H4 (cell line): Measurements from ENCODE around the gene REXO4. TPM values are rescaled to one million over a fixed set of nuclear protein-coding genes. Genes with fewer than 3 reads are reported as not detected.
A peak's percentile ranks its signal among the peaks of the same experiment; 100 is the strongest.
"Not testable (repeated sequence)": the region's sequence is repeated elsewhere in the genome, so short reads cannot be mapped to it uniquely, and the experiment has no call there.

Experiments
- DNase-seq: peaks from one replicate; pipeline ENCODE4 v3.0.0-alpha.2; 2015; ENCODE audit warnings: low spot score
- total RNA-seq: library from RNA; depleted of rRNA; stranded (reverse); fragments of >200 nt; shearing (Covaris generic); gene quantifications from 2 replicates; pipeline ENCODE4 v1.2.3, GENCODE V29; 2014

REXO4 gene
- total RNA-seq, 1 experiment from 2014 or later = 11.5 TPM

GRCh38 chr9:133421615-133422542 is 4.1 kb upstream of the REXO4 start, which contains the start of gene ADAMTS13:
TSS of gene ADAMTS13 (plus strand) at chr9:133422367. CDS start at chr9:133422444, 77 bp downstream.
- no peak for DNase-seq

GRCh38 chr9:133420392-133420827 is 2.6 kb upstream of the REXO4 start:
- no peak for DNase-seq

GRCh38 chr9:133419005-133419404 is 1.2 kb upstream of the REXO4 start:
- no peak for DNase-seq

DNA sequence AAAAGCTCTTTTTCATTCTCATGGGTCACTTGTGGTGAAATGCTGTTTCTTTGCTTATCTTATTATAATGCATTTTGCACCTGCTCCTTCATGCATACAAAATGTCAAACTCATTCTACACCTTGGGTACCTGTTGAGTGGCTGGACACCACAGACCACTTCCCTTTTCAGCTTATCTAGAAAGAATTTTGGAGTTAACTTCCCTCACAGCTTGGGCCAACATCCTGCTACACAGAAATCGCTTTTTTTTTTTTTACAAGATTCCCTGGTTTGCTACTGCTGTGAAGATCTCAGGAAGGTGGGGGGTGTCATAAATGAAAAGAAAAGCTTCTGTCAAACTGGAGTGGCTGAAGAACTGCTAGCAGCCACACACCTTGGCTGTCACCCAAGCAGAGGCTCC is 2.6 kb downstream of the REXO4 start:
- no peak for DNase-seq

- no peak for DNase-seq
These were observed 9.8 kb downstream of the REXO4 start for GRCh38 chr9:133408042-133408441.

GRCh38 chr9:133406480-133407307 is 11.1 kb downstream of the REXO4 start:
- peak; percentile 63 for DNase-seq

DNA sequence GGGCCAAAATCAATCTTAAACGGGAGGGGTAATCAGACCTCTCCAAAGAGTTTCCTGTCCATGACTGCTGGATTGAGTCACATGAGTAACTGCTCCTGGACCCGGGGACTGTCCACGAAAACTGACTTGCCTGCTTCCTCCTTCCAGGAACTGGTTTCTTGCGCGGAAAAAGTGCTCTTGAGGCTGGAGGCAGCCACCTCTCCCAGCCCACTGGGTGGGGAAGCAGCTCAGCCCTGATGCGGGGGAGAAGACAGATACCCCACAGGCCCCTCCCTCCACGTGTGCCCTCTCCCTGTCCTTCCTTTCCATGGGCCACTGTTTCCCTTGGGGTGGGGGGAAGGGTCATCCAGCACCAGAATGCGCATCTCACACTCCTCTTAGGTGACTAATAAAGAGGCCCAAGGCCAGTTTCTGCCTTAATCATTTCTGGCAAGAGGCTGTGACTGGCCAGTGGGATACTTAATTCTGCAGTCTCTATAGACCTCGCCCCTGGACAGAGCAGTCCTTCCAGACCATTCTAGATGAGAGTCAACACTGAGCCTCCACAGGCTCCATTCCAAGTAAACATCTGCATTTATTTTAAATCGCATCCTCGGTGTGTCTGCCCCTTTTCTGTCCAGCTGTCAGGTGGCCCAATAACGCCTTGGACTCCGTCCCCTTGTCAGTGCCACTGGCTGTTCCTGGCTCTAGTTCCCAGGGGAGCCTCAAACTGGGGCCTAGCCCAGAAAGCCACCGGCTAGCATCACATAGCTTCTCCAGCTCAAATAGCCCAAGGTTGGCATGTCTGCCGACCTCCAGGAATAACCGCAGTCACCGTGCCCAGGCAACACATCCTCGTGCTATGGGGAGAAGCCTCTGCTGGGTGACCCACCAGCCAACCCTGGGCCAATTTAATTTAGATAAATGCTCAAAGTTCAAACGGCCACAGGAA is 12.0 kb downstream of the REXO4 start:
- DNase-seq = no peak

DNA sequence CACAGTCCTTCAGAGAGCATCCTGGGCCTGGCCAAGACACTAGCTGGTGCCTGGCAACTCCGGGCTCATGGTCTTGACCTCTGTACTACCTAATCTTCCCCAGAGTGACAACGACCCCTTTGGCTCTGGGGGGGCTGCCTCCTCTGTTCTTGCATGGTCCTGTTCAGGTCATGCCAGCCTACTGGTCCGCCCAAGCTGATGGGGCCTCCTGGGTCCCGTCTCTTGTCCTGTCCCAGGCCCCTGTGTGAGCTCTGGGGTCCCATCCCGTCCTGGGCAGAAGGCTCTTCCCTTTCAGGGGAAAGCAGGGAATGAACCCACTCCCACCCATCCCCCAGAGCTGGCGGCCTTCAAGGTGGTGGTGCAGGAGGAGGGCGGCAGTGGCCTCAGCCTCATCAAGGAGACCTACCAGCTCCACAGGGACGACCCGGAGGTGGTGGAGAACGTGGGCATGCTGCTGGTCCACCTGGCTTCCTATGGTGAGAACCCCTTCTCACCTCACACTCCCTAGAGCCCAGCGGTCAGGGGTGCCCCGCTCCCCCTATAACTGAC is 13.3 kb downstream of the REXO4 start:
- no peak for DNase-seq

- no peak for DNase-seq
These were observed 13.9 kb downstream of the REXO4 start for GRCh38 chr9:133403766-133404453.

- no peak for DNase-seq
These were observed 15.1 kb downstream of the REXO4 start for GRCh38 chr9:133402689-133403088.

DNA sequence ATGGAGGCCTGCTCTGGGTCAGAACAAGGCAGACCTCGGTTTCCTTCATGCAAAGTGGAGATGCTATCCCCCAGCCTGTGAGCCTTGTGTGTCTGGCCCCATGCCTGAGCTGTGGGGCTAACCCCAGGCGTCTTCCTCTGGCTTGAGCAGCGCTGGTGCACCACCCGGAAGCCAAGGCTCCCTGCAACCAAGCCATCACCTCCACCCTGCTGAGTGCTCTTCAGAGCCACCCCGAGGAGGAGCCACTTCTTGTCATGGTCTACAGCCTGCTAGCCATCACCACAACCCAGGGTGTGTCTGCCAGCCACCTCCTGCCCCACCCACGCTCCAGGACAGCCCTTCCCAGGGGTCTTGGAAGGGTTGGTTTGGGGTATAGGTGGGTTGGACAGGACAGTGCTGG is 16.2 kb downstream of the REXO4 start:
- DNase-seq = no peak

DNA sequence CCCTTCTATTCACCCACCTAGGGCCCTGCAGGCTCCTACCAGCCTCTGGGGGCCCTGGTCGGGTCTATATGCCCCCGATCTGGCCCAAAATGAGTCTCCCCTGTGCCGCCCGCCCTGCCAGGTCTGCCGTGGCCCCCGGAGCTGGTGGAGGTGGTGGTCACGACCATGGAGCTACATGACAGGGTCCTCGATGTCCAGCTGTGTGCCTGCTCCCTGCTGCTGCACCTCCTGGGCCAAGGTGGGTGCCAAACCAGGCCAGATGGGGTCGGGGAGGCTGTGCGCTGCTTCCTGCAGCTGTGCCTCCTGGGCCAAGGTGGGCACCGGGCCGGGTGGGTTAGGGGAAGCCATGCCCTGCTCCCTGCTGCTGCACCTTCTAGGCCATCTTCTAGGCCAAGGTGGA is 17.5 kb downstream of the REXO4 start:
- no peak for DNase-seq

GRCh38 chr9:133397895-133398294 is 19.9 kb downstream of the REXO4 start:
- DNase-seq = no peak

- no peak for DNase-seq
These were observed 20.4 kb downstream of the REXO4 start for GRCh38 chr9:133397370-133397769.

- no peak for DNase-seq
These were observed 20.9 kb downstream of the REXO4 start for GRCh38 chr9:133396952-133397351.

DNA sequence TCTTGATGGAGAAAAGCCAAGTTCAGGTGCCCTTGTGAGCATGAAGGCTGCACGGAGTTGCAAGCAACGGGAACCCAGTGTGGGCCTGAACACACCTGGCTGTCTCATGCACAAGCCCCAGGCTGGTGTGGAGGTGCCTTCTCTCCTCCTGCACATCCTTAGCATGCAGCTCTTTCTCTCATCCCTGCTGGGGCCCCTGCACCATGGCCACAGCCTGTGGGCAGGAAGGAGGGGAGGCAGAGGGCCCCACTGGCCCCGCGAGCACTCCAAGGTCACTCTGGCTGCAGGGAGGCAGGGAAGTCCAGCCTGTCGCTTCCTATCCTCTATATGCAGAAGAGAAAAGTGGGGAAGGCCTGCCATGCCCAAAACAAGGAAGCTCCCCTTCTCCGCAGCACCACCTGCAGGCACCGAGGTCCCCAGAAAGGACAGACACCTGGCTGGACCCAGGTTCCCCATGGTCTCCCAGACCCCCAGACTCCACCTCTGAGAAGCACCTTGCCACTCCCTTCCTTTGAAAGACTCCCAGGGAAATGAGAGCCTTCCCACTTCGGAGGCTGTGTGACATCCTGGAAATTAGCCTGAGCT is 23.0 kb downstream of the REXO4 start:
- DNase-seq = no peak

DNA sequence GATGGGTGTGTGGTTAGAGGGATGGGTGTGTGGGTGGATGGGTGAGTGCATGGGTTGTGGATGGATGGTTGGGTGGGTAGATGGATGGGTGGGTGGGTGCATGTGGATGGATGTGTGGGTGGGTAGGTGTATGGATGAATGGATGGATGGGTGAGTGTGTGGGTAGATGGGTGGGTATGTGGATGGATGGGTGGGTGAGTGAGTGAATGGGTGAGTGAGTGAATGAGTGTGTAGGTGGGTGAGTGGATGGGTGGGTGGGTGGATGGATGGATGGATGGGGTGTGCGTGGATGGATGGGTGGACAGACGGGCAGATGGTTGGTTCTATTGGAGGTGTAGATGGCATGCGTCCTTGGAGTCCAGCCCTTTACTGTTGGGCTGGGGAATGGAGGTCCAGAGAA is 24.4 kb downstream of the REXO4 start:
- no peak for DNase-seq

- DNase-seq = not testable (repeated sequence)
These were observed 25.5 kb downstream of the REXO4 start for GRCh38 chr9:133392308-133392707.

GRCh38 chr9:133391449-133391848 is 26.4 kb downstream of the REXO4 start:
- not testable (repeated sequence) for DNase-seq

GRCh38 chr9:133390713-133391112 is 27.1 kb downstream of the REXO4 start:
- DNase-seq = no peak
